Keratinocyte (primary cell): ENCODE data around the gene ZNF778.

ENCODE experiments used
- CTCF ChIP-seq, 3 experiments: IDR thresholded peaks in 1 of 3; conservative IDR thresholded peaks in 1 of 3; optimal IDR thresholded peaks in 1 of 3; 2 replicates in 2 of 3; 3 replicates in 1 of 3; pipeline versions ENCODE3 to v1.5.1; 2011; ENCODE audit warnings: low read length in 3 of 3, mild to moderate bottlenecking in 3 of 3, moderate library complexity in 2 of 3, control low read depth in 1 of 3, inconsistent platforms in 1 of 3; ENCODE audit not compliant: insufficient read depth in 2 of 3; ENCODE audit errors: extremely low read depth in 1 of 3
- EZH2 ChIP-seq: IDR thresholded peaks from one replicate; pipeline ENCODE4 v1.6.1; 2012; ENCODE audit warnings: inconsistent platforms, mild to moderate bottlenecking, low read length, moderate library complexity

DNA sequence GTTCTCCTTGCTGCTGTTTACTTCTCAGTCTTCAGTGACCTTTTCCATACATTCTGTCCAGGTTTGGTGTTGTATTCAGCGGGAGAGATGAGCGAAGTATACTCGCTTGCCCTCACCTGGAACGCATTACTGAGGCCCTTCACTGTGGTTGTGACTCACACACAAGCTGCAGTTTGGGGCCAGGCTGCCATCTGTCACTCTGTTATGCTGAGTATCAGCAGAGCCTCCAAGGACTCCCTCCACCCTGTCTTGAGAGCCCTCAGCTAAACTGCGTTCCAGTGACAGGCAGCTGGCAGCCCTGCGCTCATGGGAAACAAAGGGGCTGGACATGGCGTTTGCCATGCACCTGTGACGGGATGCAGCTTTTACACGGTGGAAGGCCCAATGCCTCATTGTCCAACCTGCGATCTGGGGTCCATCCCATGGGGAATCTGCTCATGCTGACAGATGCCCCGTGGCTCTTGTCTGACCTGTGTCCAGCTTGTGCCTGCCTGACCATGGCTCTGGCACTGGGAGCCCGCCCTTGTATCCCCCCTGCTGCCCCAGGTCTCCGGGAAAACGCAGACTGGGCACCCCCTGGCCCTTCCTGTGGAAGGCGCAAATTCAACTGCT lies 6.5 kb upstream of the ZNF778 start:
- TF ChIP-seq CTCF (optimal IDR thresholded peaks at IDR 0.05 in 1 of 3, IDR thresholded peaks at IDR 0.05 in 1 of 3, conservative IDR thresholded peaks at IDR 0.05 in 1 of 3; ENCODE audit: extremely low read depth in 1 of 3, insufficient read depth in 2 of 3, low read length in 3 of 3) (no peak), EZH2 (no peak)
